GM18873 (cell line): ENCODE results near the gene RREB1.
"Not testable (repeated sequence)": the region's sequence is repeated elsewhere in the genome, so short reads cannot be mapped to it uniquely, and the experiment has no call there.

Experiments used
- ATAC-seq: cut with Tn5 transposase; IDR thresholded peaks from one replicate; pipeline ENCODE4 v1.9.1; 2021; ENCODE audit warnings: mild to moderate bottlenecking, moderate library complexity, moderate number of reproducible peaks; ENCODE audit not compliant: unreplicated experiment, low FRiP score

Gene RREB1

DNA sequence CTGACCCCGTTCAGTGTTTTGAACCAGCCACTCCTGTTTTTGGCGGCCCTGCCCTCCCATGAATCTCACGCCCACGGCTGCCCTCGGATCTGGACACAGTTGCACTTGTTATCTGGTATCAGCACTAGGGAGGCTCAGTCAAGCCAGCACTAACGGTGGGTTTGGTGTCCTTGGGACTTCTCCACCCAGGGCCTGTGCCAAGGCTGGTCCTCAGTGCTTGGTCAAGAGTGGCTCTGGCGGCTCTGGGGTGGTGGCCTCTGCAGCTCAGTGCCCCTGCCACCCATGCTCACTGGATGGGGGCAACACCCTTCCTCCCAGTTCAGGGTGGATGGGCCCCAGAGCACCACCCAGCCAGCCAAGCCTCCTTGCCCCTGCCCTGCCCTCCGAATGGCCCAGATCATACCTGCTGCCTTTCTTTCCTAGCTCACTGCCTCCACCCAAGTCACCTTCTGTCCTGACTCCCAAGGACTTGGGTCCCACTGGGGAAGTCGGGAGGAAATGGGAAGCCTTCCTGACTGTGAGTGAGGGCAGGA is 150.5 kb downstream of the RREB1 start:
- ATAC-seq = no peak

DNA sequence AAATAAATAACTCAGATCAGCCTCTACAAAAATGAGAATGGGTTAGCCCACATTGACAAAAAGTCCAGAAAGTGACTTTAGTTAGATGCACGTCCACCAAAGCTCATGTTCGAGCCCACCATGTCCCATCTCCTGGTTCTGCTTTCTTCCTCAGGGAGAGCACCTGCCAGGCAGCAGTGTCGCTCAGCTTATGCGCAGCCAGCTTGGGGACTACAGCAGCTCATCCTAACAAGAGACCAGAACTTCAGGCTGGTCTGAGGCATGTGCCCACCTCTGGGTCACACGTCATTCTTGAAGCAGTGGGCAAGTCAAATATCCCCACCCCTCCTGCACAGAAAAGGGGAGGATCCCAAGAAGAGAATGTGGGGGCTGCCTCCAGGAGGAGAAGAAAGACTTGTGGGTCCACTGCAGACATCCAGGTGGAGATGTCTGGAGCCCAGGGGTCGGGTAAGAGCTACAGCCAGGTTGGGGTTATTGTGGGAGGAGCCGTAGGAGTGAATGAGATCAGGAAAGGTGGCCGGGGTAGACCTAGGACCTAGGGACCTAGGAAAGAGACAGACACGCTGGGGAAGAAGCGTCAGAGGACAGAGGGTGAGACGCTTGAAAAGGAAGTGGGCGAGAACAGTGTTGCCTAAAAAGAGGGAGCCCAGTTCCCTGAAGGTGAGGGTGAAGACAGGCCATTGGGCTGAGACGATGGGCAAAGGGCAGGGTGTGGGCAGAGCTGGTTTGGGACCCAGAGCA is 152.7 kb downstream of the RREB1 start:
- ATAC-seq = no peak

- ATAC-seq = peak; percentile 50
Observed at GRCh38 chr6:7261032-7261841, 153.5 kb downstream of the RREB1 start.

DNA sequence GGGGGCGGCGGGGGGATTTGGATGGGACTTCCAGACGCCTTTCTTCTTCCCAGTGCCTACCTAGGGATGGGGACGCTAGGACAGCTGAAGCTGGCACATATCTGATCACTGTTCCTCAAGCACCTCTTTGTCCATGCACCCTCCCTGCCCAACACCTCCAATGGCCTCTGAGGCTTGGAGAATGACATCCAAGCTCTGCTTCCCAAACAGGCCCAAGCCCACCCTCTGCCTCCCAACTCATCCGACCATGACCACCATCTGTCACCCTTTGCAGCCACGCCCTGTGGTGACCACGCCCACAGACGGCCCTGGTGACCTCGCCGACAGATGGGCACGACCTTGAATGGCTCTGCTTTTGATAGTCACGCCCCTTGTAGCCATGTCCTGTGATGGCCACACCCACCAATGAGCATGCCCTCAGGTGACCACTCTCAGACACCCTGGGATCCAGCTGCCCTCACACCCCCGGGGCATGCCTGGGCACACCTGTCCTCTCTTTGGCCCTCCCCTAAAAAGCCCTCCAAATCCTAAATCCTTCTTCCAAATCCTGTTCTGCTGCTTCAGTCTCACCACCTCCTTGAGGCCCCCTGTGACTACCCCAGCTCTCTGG is 154.2 kb downstream of the RREB1 start:
- no peak for ATAC-seq

DNA sequence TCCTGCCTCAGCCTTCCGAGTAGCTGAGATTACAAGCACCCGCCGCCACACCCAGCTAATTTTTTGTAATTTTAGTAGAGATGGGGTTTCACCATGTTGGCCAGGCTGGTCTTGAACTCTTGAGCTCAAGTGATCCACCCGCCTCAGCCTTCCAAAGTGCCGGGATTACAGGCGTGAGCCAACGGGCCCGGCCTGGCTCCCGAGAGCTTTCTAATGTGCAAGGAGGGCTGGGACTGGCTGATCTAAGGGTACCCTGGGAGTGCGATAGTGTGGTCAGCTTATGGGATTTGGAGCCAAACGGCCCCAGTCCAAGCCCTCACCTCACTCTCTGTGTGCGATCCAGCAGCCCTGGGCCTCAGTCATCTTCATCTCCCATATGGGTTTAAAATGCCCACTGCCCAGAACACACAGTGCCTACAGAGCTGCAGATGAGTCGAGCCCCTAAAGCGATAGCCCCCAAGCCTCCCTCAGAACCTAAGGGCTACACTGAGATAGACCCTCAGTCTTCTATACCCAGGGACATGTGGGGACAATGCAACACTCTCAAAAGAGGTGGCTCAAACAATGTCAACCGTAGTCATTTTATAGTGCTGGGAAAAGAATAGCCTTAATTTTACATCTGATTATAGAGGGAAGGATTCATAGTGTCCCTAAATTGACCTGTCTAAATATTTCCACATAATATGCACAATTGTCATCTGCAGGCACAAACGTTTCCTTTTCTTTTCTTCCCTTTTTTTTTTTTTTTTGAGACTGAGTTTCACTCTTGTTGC is 155.2 kb downstream of the RREB1 start:
- no peak for ATAC-seq

GRCh38 chr6:7263519-7263805 is 155.7 kb downstream of the RREB1 start:
- ATAC-seq = not testable (repeated sequence)

- ATAC-seq = no peak
Observed at GRCh38 chr6:7264041-7264440, 156.3 kb downstream of the RREB1 start.

GRCh38 chr6:7264686-7265384 is 157.1 kb downstream of the RREB1 start:
- ATAC-seq = no peak

DNA sequence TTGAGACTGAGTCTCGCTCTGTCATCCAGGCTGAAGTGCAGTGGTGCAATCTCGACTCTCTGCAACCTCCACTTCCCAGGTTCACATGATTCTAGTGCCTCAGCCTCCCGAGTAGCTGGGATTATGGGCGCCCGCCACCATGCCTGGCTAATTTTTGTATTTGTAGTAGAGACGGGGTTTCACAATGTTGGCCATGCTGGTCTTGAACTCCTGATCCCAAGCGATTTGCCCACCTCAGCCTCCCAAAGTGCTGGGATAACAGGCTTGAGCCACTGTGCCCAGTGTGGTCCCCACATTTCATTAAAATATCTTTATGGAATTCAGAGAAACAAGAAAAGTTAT is 157.6 kb downstream of the RREB1 start:
- not testable (repeated sequence) for ATAC-seq

GRCh38 chr6:7267071-7267465 is 159.3 kb downstream of the RREB1 start:
- no peak for ATAC-seq

GRCh38 chr6:7267466-7268091 is 159.8 kb downstream of the RREB1 start:
- no peak for ATAC-seq

GRCh38 chr6:7268362-7268761 is 160.6 kb downstream of the RREB1 start:
- no peak for ATAC-seq

DNA sequence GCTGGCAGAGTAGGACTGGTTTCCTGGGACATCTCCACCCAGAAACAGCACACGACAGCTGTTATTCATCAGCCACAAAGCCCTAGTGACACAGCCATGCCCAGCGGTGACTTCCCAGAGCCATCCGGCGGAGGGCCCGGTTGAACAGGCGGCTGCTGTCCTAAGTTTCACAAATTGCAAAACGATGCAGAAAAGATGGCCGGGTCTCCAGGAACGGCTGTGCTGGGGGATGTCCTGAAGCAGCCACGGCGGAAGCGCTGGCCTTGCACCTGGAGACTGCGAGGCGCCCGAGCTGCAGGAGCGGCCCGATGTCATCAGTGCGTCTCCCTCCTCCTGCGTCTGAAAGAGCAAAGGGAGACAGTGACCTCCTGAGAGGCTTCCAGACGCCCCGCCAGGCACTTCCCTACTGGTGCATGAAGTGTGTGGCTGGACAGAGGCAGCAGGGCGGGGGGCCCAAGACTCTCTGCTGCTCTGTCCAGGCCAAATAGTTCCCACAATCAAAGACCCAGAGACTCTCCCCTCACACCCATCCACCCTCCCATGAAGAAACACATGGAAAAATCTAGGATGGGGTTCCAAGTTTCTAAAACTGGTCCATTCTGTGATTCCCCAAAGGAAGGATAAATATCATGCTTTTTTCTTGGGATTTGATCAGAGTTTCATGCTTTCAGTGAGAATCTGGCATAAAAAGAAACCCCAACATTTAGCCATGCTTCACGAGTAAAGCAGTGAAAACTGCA is 161.2 kb downstream of the RREB1 start:
- no peak for ATAC-seq

DNA sequence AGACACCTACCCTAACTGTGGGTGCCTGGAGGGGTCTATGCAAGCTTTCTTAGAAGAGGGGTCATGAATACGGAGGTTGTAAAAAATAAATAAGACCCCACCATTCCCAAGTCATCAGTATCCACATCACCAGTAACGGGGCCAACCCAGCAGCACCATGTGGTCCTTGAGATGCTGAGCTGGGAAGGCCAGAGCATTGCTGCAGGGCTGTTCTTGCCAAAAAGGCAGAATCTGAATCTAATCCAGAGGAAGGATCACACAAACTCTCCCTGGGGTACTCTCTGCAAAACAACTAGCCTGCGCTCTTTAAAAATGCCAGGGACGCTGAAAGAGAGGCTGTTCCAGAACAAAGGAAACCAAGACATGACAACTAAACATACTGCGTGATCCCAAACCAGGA is 162.1 kb downstream of the RREB1 start:
- no peak for ATAC-seq

DNA sequence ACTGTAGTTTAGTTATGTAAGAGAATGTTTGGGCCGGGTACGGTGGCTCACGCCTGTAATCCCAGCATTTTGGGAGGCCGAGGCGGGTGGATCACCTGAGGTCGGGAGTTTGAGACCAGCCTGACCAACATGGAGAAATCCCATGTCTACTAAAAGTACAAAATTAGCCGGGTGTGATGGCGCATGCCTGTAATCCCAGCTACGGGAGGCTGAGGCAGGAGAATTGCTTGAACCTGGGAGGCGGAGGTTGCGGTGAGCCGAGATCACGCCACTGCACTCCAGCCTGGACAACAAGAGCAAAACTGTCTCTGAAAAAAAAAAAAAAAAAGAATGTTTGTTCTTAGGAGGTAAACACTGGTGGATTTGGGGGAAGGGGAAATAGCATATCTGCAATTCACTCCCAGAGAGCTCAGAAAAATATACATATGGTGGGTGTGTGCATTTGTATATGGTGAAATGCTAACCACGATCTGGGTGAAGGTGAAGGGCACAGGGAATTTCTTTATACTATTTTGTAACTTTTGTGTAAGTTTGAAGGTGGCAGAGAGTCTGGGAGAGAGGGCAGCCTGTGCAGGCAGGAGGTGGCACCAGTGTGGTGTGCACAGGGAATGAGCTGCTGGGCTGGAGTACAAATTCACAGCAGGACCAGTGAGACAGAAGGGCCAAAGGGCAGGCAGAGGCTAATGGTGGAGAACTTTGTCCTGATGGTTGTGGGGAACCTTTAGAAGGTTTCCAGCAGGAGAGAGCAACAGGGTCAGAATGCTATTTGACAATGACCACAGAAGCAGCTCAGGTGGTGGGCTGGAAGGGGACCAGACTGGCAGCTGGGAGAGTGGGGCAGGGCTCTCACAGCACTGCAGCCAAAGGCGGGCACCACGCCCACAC is 162.8 kb downstream of the RREB1 start:
- ATAC-seq = no peak

DNA sequence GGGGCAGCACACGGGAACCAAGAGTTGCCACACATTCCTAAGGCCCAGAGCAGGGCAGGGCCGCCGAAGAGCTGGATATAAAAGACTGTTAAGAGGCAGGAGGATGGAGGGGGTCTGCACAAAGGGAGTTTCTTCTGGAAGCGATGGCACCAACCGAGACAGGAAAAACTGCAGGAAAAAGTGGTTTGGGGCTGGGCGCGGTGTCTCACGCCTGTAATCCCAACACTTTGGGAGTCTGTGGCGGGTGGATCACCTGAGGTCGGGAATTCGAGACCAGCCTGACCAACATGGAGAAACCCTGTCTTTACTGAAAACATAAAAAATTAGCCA is 163.4 kb downstream of the RREB1 start:
- no peak for ATAC-seq

DNA sequence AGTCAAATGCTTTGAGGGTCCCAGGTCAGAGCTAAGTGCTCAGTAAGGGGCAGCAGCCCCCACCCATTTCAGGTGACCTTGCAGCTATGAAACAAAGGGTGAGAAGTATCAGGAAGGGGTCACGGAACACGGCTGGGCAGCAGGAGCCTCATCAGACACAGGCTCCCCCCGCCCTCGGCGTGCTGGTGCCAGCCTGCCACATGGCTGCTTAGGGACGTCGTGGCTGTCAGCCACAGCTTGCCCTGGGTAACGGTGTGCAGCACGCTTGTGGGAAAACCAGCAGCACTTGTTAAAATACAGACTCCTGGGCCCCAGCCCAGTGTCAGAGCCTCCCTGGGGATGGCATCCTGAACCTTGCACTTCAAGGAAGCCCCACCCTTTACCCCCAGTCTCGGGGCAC is 165.9 kb downstream of the RREB1 start:
- no peak for ATAC-seq

- ATAC-seq = not testable (repeated sequence)
Observed at GRCh38 chr6:7274525-7274924, 166.8 kb downstream of the RREB1 start.
